ENCODE measurements around the gene ZNF471.

The ZNF471 gene

DNA sequence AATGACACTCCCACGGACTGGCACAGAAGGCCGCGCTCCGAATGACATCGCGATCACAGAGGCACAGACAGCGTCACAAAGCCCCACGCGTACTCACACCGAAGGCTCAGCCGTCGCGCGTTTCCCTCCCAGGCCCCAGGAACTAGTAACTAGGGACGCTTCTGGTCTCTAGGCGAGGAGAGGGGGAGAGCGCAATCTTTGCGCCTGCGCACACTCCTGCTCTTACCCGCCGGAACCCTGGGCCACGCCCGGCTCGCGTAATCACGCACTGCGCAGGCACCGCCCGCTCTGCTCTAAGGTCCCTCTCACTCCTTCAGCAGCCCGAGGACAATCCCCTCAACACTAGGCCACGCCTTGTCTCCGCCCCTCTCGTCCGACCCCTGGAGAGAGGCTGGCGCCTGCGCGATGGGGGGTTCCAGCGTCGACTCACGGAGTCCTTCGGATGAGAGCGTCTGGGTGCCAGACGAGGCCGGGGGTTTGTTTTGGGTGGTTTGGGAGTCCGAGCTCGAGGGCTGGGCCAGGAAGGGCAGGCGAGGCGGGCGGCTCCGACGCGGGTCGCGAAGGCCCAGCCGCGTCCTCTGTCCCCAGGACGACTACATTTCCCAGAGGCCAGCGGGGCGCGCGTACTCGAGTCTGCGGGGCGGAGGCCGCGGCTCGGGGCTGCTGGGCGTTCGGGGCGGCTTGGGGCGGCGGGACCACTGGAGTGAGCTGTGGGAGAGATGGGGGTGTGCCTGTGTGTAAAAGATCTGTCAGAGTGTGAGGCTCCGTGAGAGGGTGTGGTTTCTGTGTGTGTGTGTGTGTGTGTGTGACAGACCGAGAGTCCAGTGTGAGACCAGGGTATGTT is at the start of gene ZNF471:
Gene ZNF471 (plus strand): TSS at position 410 of the 844 bp plus-strand sequence. CDS start 3,717 bp downstream, outside the sequence.
- H3K4me3 ChIP-seq (ENCODE audit: low read length) = peak within 1 kb of the TSS; percentile 41; the same call in 1 of the 2 replicates
- no peak for TF ChIP-seq ZNF274 (IDR thresholded peaks at IDR 0.05; ENCODE audit: low read depth, low read length)

DNA sequence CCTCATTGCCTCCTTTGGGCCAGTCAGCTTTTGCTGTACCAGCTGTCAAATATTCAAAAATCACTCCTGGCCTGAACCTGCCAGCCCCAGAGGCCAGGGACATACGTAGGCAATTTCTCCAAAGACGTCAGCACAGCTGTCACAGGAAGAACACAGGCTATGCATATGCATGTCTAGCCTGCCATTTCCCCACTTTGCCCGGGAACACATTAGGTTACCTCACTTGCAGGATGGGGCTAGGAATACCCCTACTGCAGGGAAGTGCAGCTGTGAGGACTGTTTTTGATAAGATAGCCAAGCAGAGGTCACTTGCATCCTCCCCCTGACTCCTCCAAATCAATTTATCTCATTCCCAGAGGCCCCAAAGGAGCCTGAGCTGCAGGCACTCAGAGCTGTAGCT is 33.3 kb upstream of the ZNF471 start:
- no peak overlapping the region for H3K4me3 ChIP-seq (ENCODE audit: low read length)
- TF ChIP-seq ZNF274 (IDR thresholded peaks at IDR 0.05; ENCODE audit: low read depth, low read length) = no peak

GRCh38 chr19:56476093-56476492 is 31.6 kb upstream of the ZNF471 start:
- TF ChIP-seq ZNF274 (IDR thresholded peaks at IDR 0.05; ENCODE audit: low read depth, low read length) = no peak
- H3K4me3 ChIP-seq (ENCODE audit: low read length) = no peak overlapping the region

DNA sequence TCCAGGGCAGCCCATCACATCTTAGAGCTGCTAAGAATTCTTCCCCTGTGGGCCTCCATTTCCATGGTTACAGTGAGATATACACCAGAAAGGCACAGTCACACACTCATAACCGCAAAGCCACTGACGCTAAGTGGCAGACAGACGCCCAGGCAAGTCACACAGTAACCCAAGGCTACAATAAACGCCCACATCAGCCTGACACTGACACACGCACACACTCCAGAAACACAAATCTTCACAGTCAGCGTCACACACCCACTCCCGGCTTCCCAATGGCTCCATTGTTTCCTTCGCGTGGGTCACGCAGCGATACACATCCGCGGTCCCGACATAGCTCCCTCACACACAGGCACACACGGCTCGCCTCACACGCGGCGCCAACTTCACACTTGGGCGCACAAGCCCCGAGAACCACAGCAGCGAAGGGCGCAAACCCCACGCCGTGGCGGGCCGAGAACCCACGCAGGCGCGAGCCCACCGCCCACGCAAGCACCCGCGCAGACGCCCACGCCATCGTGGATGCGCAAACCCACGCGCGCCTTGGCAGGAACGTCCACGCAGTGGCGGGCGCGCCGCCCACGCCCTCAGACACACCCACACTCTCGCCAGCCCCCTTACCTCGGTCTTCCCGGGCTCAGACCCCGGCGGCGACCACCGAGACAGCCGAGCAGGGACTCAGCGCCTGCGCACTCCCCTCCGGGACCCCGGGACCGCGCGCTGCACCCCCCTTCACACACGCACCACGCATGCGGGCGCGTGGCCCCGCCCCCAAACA is 30.8 kb upstream of the ZNF471 start, which contains the start of gene ZNF667:
Gene ZNF667 (minus strand): TSS at position 695 of the 778 bp plus-strand sequence. CDS start 14,975 bp downstream, outside the sequence.
- TF ChIP-seq ZNF274 (IDR thresholded peaks at IDR 0.05; ENCODE audit: low read depth, low read length) = no peak
- H3K4me3 ChIP-seq (ENCODE audit: low read length) = peak within 1 kb of the TSS; percentile 53; the same call in 1 of the 2 replicates

- TF ChIP-seq ZNF274 (IDR thresholded peaks at IDR 0.05; ENCODE audit: low read depth, low read length) = no peak
- H3K4me3 ChIP-seq (ENCODE audit: low read length) = peak overlapping the region; percentile 53; the same call in 1 of the 2 replicates
Measured at GRCh38 chr19:56477429-56478338, 30.0 kb upstream of the ZNF471 start.

DNA sequence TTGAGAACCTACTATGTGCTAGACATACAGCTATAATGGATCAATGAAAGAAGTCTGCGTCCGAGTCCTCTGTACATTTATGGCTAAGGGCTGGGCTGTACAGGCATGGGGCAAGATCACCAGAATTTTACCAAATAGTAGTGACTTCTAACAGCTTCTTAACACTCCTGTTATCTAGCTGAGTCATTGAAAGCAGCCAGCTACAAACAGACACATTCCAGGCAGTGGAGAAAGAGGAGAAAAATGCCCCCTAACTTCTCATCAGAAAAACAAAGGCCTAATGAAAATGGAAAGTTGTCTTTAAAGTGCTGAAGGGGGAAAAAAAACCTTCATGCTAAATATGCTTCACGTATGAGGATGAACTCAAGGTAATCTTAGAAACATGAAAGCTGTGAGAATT is 16.3 kb upstream of the ZNF471 start:
- no peak for TF ChIP-seq ZNF274 (IDR thresholded peaks at IDR 0.05; ENCODE audit: low read depth, low read length)
- no peak overlapping the region for H3K4me3 ChIP-seq (ENCODE audit: low read length)

DNA sequence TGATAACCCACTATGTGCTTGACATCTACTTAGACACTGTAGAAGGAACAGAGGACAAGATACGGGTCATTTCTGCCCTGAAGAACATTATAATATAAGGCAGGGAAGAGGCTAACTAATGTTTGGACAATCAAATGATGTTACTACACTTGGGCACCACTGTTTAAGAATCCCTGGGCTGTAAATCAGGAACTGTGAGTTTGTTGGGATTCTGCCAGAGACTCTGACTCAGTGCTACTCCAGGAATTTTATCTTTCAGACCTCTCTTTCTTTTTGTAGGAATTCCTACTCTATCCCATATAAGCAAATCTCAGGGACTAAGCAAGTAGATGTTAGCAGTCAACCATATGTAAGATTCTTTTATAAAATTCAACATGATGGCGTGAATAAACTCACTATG is 3.1 kb upstream of the ZNF471 start:
- TF ChIP-seq ZNF274 (IDR thresholded peaks at IDR 0.05; ENCODE audit: low read depth, low read length) = no peak
- H3K4me3 ChIP-seq (ENCODE audit: low read length) = no peak overlapping the region

DNA sequence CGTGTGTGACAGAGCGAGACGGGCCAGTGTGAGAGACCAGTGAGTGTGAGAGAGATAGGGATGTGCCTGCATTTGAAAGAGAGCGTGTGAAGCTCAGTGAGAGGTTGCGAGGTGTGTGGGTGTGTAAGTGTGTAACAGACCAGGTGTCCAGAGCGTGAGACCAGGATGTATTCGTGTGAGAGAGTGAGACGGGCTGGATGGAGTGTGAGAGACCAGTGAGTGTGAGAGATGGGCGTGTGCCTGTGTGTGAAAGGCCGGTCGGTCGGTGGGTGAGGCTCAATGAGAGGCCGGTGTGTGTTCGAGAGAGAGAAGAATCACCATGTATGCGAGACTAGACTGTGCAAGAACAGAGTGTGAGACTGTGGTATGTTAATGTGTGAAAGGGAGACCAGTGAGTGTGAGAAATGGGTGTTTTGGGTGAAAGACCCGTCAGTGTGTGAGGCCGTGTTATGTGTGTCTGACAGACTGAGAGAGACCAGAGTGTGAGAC is 679 bp downstream of the ZNF471 start:
- no peak for TF ChIP-seq ZNF274 (IDR thresholded peaks at IDR 0.05; ENCODE audit: low read depth, low read length)
- peak overlapping the region; percentile 41; the same call in 1 of the 2 replicates for H3K4me3 ChIP-seq (ENCODE audit: low read length)

GRCh38 chr19:56525214-56525860 is 17.7 kb downstream of the ZNF471 start:
- peak; percentile 71 for TF ChIP-seq ZNF274 (IDR thresholded peaks at IDR 0.05; ENCODE audit: low read depth, low read length)
- H3K4me3 ChIP-seq (ENCODE audit: low read length) = no peak overlapping the region

DNA sequence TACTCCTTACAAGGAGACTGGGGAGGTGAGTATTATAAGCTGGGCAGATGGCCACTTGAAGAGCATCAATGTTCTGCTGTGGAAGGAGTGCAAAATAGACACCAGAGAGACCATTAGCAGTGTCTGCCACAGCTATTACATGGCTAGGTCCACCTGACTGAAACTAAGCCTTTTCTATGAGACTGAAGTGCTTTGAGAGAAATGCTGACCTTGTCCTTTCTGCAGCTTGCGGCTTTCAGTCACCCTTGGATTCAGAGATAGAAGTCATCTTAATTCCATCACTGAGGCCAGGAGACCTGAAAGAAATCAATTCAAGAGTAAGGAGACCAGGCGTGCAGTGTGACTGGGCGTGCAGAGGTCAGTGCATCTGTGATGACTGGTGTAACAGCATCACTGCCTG is 29.8 kb downstream of the ZNF471 start:
- TF ChIP-seq ZNF274 (IDR thresholded peaks at IDR 0.05; ENCODE audit: low read depth, low read length) = no peak
- no peak overlapping the region; the same call in 1 of the 2 replicates for H3K4me3 ChIP-seq (ENCODE audit: low read length)

- H3K4me3 ChIP-seq (ENCODE audit: low read length) = peak overlapping the region; percentile 76
- TF ChIP-seq ZNF274 (IDR thresholded peaks at IDR 0.05; ENCODE audit: low read depth, low read length) = no peak
Measured at GRCh38 chr19:56538254-56538760, 30.7 kb downstream of the ZNF471 start.

GRCh38 chr19:56538761-56539263 is 31.2 kb downstream of the ZNF471 start, which contains the start of gene ZFP28:
Gene ZFP28 (plus strand): TSS chr19:56538948. CDS start chr19:56539019, 71 bp downstream.
- peak within 1 kb of the TSS; percentile 76 for H3K4me3 ChIP-seq (ENCODE audit: low read length)
- TF ChIP-seq ZNF274 (IDR thresholded peaks at IDR 0.05; ENCODE audit: low read depth, low read length) = no peak
